Stimulated activated CD8-positive, alpha-beta memory T cell treated with anti-CD3 and anti-CD28 coated beads, Interleukin-2, amount 100 ng/mL, for 48 hours (primary cell): ENCODE results near the gene TNKS1BP1.
"Not testable (repeated sequence)": the region's sequence is repeated elsewhere in the genome, so short reads cannot be mapped to it uniquely, and the experiment has no call there.

Experiments used
- DNase-seq, 2 donors: peaks; one replicate each; pipeline ENCODE4 v3.0.0-alpha.2; 2020; ENCODE audit warnings: low read depth in 2 of 2

TNKS1BP1 gene

GRCh38 chr11:57353446-57353845 is 28.7 kb upstream of the TNKS1BP1 start:
- DNase-seq: no peak

GRCh38 chr11:57353036-57353435 is 28.3 kb upstream of the TNKS1BP1 start:
- DNase-seq: no peak

- peak; percentile 53 to 56 for DNase-seq
Observed at GRCh38 chr11:57349491-57350274, 24.9 kb upstream of the TNKS1BP1 start.

GRCh38 chr11:57348636-57349313 is 24.0 kb upstream of the TNKS1BP1 start:
- DNase-seq: no peak

- DNase-seq: no peak
Observed at GRCh38 chr11:57348052-57348451, 23.3 kb upstream of the TNKS1BP1 start.

- no peak for DNase-seq
Observed at GRCh38 chr11:57347336-57347735, 22.6 kb upstream of the TNKS1BP1 start.

- DNase-seq: peak; percentile 38 to 59
Observed at GRCh38 chr11:57345555-57346211, 20.9 kb upstream of the TNKS1BP1 start.

GRCh38 chr11:57344826-57345225 is 20.1 kb upstream of the TNKS1BP1 start:
- DNase-seq: no peak

GRCh38 chr11:57343825-57344224 is 19.1 kb upstream of the TNKS1BP1 start:
- no peak for DNase-seq

- DNase-seq: no peak
Observed at GRCh38 chr11:57342702-57343101, 17.9 kb upstream of the TNKS1BP1 start.

- no peak for DNase-seq
Observed at GRCh38 chr11:57341250-57341808, 16.6 kb upstream of the TNKS1BP1 start.

GRCh38 chr11:57340039-57340615 is 15.4 kb upstream of the TNKS1BP1 start:
- no peak for DNase-seq

GRCh38 chr11:57339328-57339727 is 14.6 kb upstream of the TNKS1BP1 start:
- DNase-seq: no peak

- no peak for DNase-seq
Observed at GRCh38 chr11:57338142-57338541, 13.4 kb upstream of the TNKS1BP1 start, which contains the start of gene P2RX3. P2RX3 (plus strand) TSS chr11:57338352; CDS start chr11:57338551, 199 bp downstream.

GRCh38 chr11:57336856-57337255 is 12.1 kb upstream of the TNKS1BP1 start:
- DNase-seq: not testable (repeated sequence)

- DNase-seq: no peak
Observed at GRCh38 chr11:57336111-57336666, 11.4 kb upstream of the TNKS1BP1 start.

GRCh38 chr11:57335343-57336110 is 10.8 kb upstream of the TNKS1BP1 start, which contains the start of gene SSRP1:
SSRP1 (minus strand) TSS chr11:57335892; CDS start chr11:57335121, 771 bp downstream.
- peak; percentile 83 to 84 for DNase-seq

- no peak for DNase-seq
Observed at GRCh38 chr11:57335023-57335342, 10.2 kb upstream of the TNKS1BP1 start.

GRCh38 chr11:57332694-57333440 is 8.1 kb upstream of the TNKS1BP1 start:
- no peak for DNase-seq

- DNase-seq: no peak
Observed at GRCh38 chr11:57331720-57332119, 7.0 kb upstream of the TNKS1BP1 start.
